CD14-positive monocyte (primary cell): Measurements from ENCODE around the gene WIPF2. TPM values are rescaled to one million over a fixed set of nuclear protein-coding genes. Genes with fewer than 3 reads are reported as not detected.
A peak's percentile ranks its signal among the peaks of the same experiment; 100 is the strongest.

Source experiments
- DNase-seq, 3 donors: peaks; one replicate each; pipeline ENCODE4 v3.0.0-alpha.2; 2011 to 2022
- H2AFZ ChIP-seq: 2 replicates; pipeline ENCODE4 v1.6.0; 2012; ENCODE audit warnings: mild to moderate bottlenecking, low read depth, low read length, inconsistent platforms; ENCODE audit not compliant: insufficient read depth, poor library complexity, severe bottlenecking
- H3K27ac ChIP-seq, 2 donors: 1 replicate in 1 of 2; 2 replicates in 1 of 2; pipeline ENCODE4 v1.5.1; 2012 to 2013; ENCODE audit warnings: low read length in 2 of 2, control low read depth in 1 of 2, inconsistent platforms in 1 of 2, low read depth in 1 of 2, mild to moderate bottlenecking in 1 of 2
- H3K27me3 ChIP-seq, 2 donors: one replicate each; pipeline versions ENCODE4 v1.6.0 to v1.6.1; 2011 to 2013; ENCODE audit warnings: low read length in 2 of 2; ENCODE audit not compliant: control insufficient read depth in 2 of 2, insufficient read depth in 2 of 2
- H3K36me3 ChIP-seq, 2 donors: replicated peaks in 1 of 2; 1 replicate in 1 of 2; 2 replicates in 1 of 2; pipeline versions ENCODE4 v1.5.1 to v1.6.1; 2012 to 2013; ENCODE audit warnings: low read length in 2 of 2, control low read depth in 1 of 2, inconsistent platforms in 1 of 2, mild to moderate bottlenecking in 1 of 2; ENCODE audit not compliant: insufficient read depth in 2 of 2, control insufficient read depth in 1 of 2
- H3K4me1 ChIP-seq, 2 donors: 1 replicate in 1 of 2; 2 replicates in 1 of 2; pipeline versions ENCODE4 v1.5.1 to v1.6.1; 2012 to 2013; ENCODE audit warnings: low read length in 2 of 2, control low read depth in 1 of 2, inconsistent platforms in 1 of 2, mild to moderate bottlenecking in 1 of 2, moderate library complexity in 1 of 2; ENCODE audit not compliant: insufficient read depth in 2 of 2, control insufficient read depth in 1 of 2
- H3K4me2 ChIP-seq: replicated peaks from 2 replicates; pipeline ENCODE3; 2012; ENCODE audit warnings: low read length, moderate library complexity, mild to moderate bottlenecking; ENCODE audit not compliant: poor library complexity, severe bottlenecking; ENCODE audit errors: extremely low read depth
- H3K4me3 ChIP-seq, 3 experiments: fragments of 200-600 bp in 1 of 3; sonication (generic) in 1 of 3; replicated peaks in 1 of 3; 1 replicate in 2 of 3; 2 replicates in 1 of 3; pipeline ENCODE4 v1.5.1; 2011 to 2013; ENCODE audit warnings: low read length in 3 of 3, mild to moderate bottlenecking in 3 of 3, control low read depth in 2 of 3, low read depth in 2 of 3, inconsistent platforms in 1 of 3, moderate library complexity in 1 of 3
- H3K79me2 ChIP-seq: 2 replicates; pipeline ENCODE4 v1.6.0; 2012; ENCODE audit warnings: mild to moderate bottlenecking, control low read depth, inconsistent platforms, low read length, moderate library complexity; ENCODE audit not compliant: insufficient read depth
- H3K9ac ChIP-seq: 2 replicates; pipeline ENCODE4 v1.6.0; 2017; ENCODE audit warnings: low read length, mild to moderate bottlenecking; ENCODE audit not compliant: insufficient read depth, poor library complexity, severe bottlenecking
- H3K9me3 ChIP-seq, 2 donors: replicated peaks in 1 of 2; 1 replicate in 1 of 2; 2 replicates in 1 of 2; pipeline versions ENCODE4 v1.5.1 to v1.6.1; 2012 to 2013; ENCODE audit warnings: low read length in 2 of 2, control low read depth in 1 of 2; ENCODE audit not compliant: control insufficient read depth in 1 of 2, insufficient read depth in 1 of 2
- H4K20me1 ChIP-seq: 2 replicates; pipeline ENCODE4 v1.6.0; 2012; ENCODE audit warnings: mild to moderate bottlenecking, low read length, control low read depth, moderate library complexity; ENCODE audit not compliant: insufficient read depth
- H3K27ac Mint-ChIP-seq, 7 donors: one replicate each; pipeline ENCODE4 v1.8.0; 2020; ENCODE audit warnings: mild to moderate bottlenecking in 7 of 7, mixed read lengths in 7 of 7, moderate library complexity in 6 of 7, inconsistent platforms in 2 of 7
- H3K27me3 Mint-ChIP-seq, 3 donors: one replicate each; pipeline ENCODE4 v1.8.0; 2021 to 2022; ENCODE audit warnings: low read depth in 3 of 3, mild to moderate bottlenecking in 3 of 3, mixed read lengths in 3 of 3, moderate library complexity in 3 of 3, inconsistent platforms in 1 of 3
- H3K36me3 Mint-ChIP-seq, 2 donors: one replicate each; pipeline ENCODE4 v1.8.0; 2020; ENCODE audit warnings: mixed read lengths in 2 of 2, inconsistent platforms in 1 of 2, mild to moderate bottlenecking in 1 of 2
- H3K4me1 Mint-ChIP-seq: one replicate; pipeline ENCODE4 v1.8.0; 2020; ENCODE audit warnings: mild to moderate bottlenecking, mixed read lengths
- H3K4me3 Mint-ChIP-seq, 2 donors: one replicate each; pipeline ENCODE4 v1.8.0; 2020; ENCODE audit warnings: mild to moderate bottlenecking in 2 of 2, mixed read lengths in 2 of 2, moderate library complexity in 1 of 2
- H3K9me3 Mint-ChIP-seq, 7 donors: one replicate each; pipeline ENCODE4 v1.8.0; 2020 to 2022; ENCODE audit warnings: mixed read lengths in 7 of 7, mild to moderate bottlenecking in 6 of 7, moderate library complexity in 6 of 7, inconsistent platforms in 2 of 7
- CTCF ChIP-seq: fragments of 200-600 bp; IDR thresholded peaks from one replicate; pipeline ENCODE4 v1.8.0; 2022; ENCODE audit warnings: antibody characterized with exemption, mild to moderate bottlenecking
- WGBS: methylation state at CpG from one replicate; pipeline ENCODE4 v1.1.5; 2013; ENCODE audit warnings: missing lambda C conversion rate; ENCODE audit not compliant: insufficient coverage; 5-methylcytosine and 5-hydroxymethylcytosine counted together
- intact Hi-C, 2 donors: fragments of 100-400 bp; cut with micrococcal nuclease; formaldehyde crosslinking; loops; one replicate each; pipeline versions ENCODE4 v1.15.0 to v1.15.1; 2023
- polyA plus RNA-seq, 3 donors: library from polyadenylated mRNA; depleted of rRNA in 1 of 3; unstranded in 2 of 3; stranded (reverse) in 1 of 3; fragments of 300-500 nt in 2 of 3; fragments of >200 nt in 1 of 3; fragmentation: Illumina TruSeq in 2 of 3; gene quantifications; 1 replicate in 2 of 3; 2 replicates in 1 of 3; pipeline ENCODE4 v1.2.3, GENCODE V29; 2012 to 2021

Gene WIPF2
- polyA plus RNA-seq, 3 donors = 5.2 to 9.7 (median 8.4) TPM

GRCh38 chr17:40178660-40179059 lies 40.4 kb upstream of the WIPF2 start:
- peaks cover 11 to 28% of the 10 kb centered on the region in 2 donors for H3K36me3 ChIP-seq
- Mint-ChIP-seq H3K9me3 (peaks cover 0 to 3% (median 0%) of the 10 kb centered on the region in 7 donors), H3K27ac (peak overlapping the region in 1 of 7 donors; percentile 30), H3K4me3 (peak overlapping the region; percentile 41 to 73), H3K27me3 (peaks cover 7 to 21% (median 11%) of the 10 kb centered on the region in 3 donors), H3K4me1 (peaks cover 9% of the 10 kb centered on the region), H3K36me3 (peaks cover 27 to 34% of the 10 kb centered on the region in 2 donors)
- H4K20me1 ChIP-seq = peaks cover 6% of the 10 kb centered on the region
- TF ChIP-seq CTCF = no peak
- no peak overlapping the region for H3K4me2 ChIP-seq
- no peaks in the 10 kb centered on the region for H3K9me3 ChIP-seq
- no peak overlapping the region for H3K4me3 ChIP-seq
- 100% methylated on average over 7 of the region's 7 CpGs for WGBS
- H3K4me1 ChIP-seq = peaks cover 12 to 15% of the 10 kb centered on the region in 2 donors
- intact Hi-C loops = no loop called here
- H3K27ac ChIP-seq = no peak overlapping the region
- no peak overlapping the region for H2AFZ ChIP-seq
- no peak for DNase-seq
- no peak overlapping the region for H3K9ac ChIP-seq
- no peaks in the 10 kb centered on the region for H3K79me2 ChIP-seq
- peaks cover 5 to 12% of the 10 kb centered on the region in 2 donors for H3K27me3 ChIP-seq

GRCh38 chr17:40179923-40180659 lies 39.0 kb upstream of the WIPF2 start:
- Histone ChIP-seq H3K4me3 (no peak overlapping the region), H3K79me2 (no peaks in the 10 kb centered on the region), H3K36me3 (peaks cover 5 to 14% of the 10 kb centered on the region in 2 donors), H3K9me3 (no peaks in the 10 kb centered on the region), H3K4me1 (peaks cover 14 to 18% of the 10 kb centered on the region in 2 donors), H3K27me3 (peaks cover 5 to 12% of the 10 kb centered on the region in 2 donors), H3K9ac (no peak overlapping the region), H4K20me1 (peaks cover 6% of the 10 kb centered on the region), H3K4me2 (no peak overlapping the region), H3K27ac (no peak overlapping the region), H2AFZ (no peak overlapping the region)
- no peak overlapping the region for H3K4me3 Mint-ChIP-seq
- TF ChIP-seq CTCF = no peak
- H3K27me3 Mint-ChIP-seq = peaks cover 7 to 21% (median 13%) of the 10 kb centered on the region in 3 donors
- peaks cover 0 to 3% (median 0%) of the 10 kb centered on the region in 7 donors for H3K9me3 Mint-ChIP-seq
- peaks cover 12% of the 10 kb centered on the region for H3K4me1 Mint-ChIP-seq
- H3K27ac Mint-ChIP-seq = no peak overlapping the region
- DNase-seq = no peak
- H3K36me3 Mint-ChIP-seq = peaks cover 20 to 21% of the 10 kb centered on the region in 2 donors
- 86% methylated on average over 3 of the region's 6 CpGs for WGBS
- intact Hi-C loops = no loop called here
